Breast epithelium (tissue), 4 donors: ENCODE data around the gene SLC25A41. TPM values are rescaled to one million over a fixed set of nuclear protein-coding genes. Genes with fewer than 3 reads are reported as not detected.

Experiments used
- DNase-seq, 2 donors: peaks; one replicate each; pipeline ENCODE4 v3.0.0-alpha.2; 2019; ENCODE audit warnings: low spot score in 2 of 2
- H3K27ac ChIP-seq, 2 donors: fragments of 200-600 bp; sonication (generic) in 1 of 2; one replicate each; pipeline ENCODE4 v1.5.1; 2016 to 2019; ENCODE audit warnings: mild to moderate bottlenecking in 1 of 2
- H3K27me3 ChIP-seq, 2 donors: fragments of 200-600 bp; sonication (generic) in 1 of 2; one replicate each; pipeline versions ENCODE4 v1.5.1 to v1.6.0; 2017 to 2019; ENCODE audit warnings: control low read depth in 1 of 2, mild to moderate bottlenecking in 1 of 2
- H3K36me3 ChIP-seq: fragments of 200-600 bp; one replicate; pipeline ENCODE4 v1.5.1; 2019
- H3K4me1 ChIP-seq, 2 donors: fragments of 200-600 bp; sonication (generic); one replicate each; pipeline ENCODE4 v1.5.1; 2016 to 2019; ENCODE audit warnings: control low read depth in 1 of 2
- H3K4me3 ChIP-seq, 3 donors: fragments of 200-600 bp; sonication (generic); 1 replicate in 2 of 3; 2 replicates in 1 of 3; pipeline ENCODE4 v1.5.1; 2016 to 2019; ENCODE audit warnings: mild to moderate bottlenecking in 3 of 3, moderate library complexity in 2 of 3
- H3K9me3 ChIP-seq, 2 donors: fragments of 200-600 bp; sonication (generic) in 1 of 2; one replicate each; pipeline ENCODE4 v1.5.1; 2016 to 2019; ENCODE audit warnings: control low read depth in 1 of 2
- POLR2A ChIP-seq: fragments of 450-650 bp; IDR thresholded peaks from one replicate; pipeline ENCODE4 v1.6.1; 2016; ENCODE audit warnings: antibody characterized with exemption, mild to moderate bottlenecking, moderate library complexity
- POLR2AphosphoS5 ChIP-seq, 3 donors: sonication (generic); formaldehyde crosslinking; IDR thresholded peaks; one replicate each; pipeline ENCODE4 v1.6.1; 2017; ENCODE audit warnings: antibody characterized with exemption in 3 of 3
- intact Hi-C: fragments of 100-400 bp; cut with DNase I; formaldehyde crosslinking; loops from one replicate; pipeline ENCODE4 v1.15.1; 2023; ENCODE audit warnings: low total_unique reads
- total RNA-seq, 3 donors: library from RNA; depleted of rRNA; stranded (reverse); fragments of >200 nt; gene quantifications; one replicate each; pipeline ENCODE4 v1.1.0, GENCODE V29; 2016
- TF ChIP-seq, protein P1 (sequence below), 3 donors: fragments of 450-650 bp; IDR thresholded peaks; one replicate each; pipeline ENCODE4 v1.5.1; 2016 to 2017; ENCODE audit warnings: antibody characterized with exemption in 3 of 3, mild to moderate bottlenecking in 3 of 3, moderate library complexity in 3 of 3

Gene SLC25A41
- total RNA-seq, 3 donors from 2014 or later = 0.44 TPM; not detected in 2

DNA sequence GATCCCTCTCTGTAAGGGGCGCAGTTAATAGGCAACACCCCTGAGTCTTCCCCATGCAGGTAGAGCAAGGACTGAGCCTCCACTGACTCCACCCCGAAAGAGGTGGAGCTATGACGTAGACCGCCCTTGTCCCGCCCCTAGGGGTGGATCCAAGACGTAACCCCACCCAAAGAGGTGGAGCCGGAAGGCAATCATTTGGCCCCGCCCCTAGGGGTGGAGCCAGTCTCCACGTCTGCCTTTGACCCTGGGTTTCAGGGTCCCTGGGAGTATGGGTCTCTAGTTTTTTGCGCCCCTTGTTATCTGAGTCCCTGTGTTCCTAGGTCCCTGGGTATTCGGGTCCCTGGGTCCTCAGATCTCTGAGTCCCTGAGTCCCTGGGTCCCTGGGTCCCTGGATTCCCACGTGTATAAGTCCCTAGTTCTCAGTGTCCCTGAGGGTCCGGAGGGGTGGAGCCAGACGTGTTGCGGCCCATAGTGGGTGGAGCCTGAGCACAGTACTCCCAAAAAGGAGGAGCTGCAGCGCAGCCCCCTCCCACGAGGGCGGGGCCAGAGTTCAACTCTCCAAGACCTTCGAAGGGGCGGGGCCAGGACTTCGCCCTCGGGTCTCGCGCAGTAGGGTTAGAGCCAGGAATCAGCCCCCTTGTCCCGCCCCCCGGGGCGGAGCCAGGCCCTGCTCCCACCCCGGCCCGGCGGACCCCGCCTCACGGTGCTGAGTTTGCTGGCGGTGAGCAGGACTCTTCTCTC lies 42.8 kb upstream of the SLC25A41 start:
- intact Hi-C loops = no loop called here
- H3K4me3 ChIP-seq = peak overlapping the region in 2 of 3 donors; percentile 42 to 56
- no peaks in the 10 kb centered on the region for H3K9me3 ChIP-seq
- no peaks in the 10 kb centered on the region for H3K36me3 ChIP-seq
- peak in 1 of 2 donors; percentile 51 for DNase-seq
- H3K27me3 ChIP-seq = peaks cover 0 to 23% of the 10 kb centered on the region in 2 donors
- TF ChIP-seq POLR2AphosphoS5 (IDR thresholded peaks at IDR 0.05) (no peak), POLR2A (no peak)
- H3K4me1 ChIP-seq = peaks cover 0 to 5% of the 10 kb centered on the region in 2 donors
- H3K27ac ChIP-seq = no peak overlapping the region

DNA sequence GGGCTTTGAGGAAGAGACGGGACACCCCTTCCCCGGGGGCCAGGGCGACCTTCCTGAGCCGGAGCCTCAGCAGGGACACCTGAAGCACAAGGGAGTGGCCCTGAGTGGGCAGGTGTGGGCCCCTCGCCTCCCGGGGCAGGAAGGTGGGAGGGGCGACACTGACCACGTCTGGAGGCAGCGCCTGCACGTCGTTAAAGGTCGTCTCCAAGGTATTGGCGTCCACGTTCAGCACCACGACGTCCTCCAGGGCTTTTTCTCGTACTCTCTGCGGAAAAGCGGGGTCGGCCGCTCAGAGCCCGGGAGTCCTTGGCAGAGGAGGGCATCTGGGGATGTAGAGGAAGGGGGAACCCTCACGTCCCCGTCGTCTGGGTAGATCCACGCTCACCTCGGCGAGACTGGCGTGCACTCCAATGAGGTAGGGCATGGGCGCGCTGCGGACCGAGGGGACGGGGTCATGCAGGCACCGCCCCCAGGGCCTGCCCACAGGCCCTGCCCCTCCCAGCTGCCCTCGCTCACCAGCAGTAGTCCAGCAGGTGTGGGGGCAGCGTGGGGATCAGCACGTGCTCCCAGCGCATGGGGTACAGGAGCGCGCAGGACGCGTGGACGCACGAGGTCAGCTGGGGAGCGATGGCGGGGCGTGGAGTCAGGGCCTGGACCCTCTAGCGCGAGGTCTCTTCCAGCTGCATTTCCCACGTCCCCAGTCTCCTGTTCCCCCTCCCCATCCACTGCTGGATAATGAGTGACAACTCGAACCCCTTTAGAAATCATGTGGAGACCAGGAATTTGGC lies 42.0 kb upstream of the SLC25A41 start:
- TF ChIP-seq, protein P1, sequence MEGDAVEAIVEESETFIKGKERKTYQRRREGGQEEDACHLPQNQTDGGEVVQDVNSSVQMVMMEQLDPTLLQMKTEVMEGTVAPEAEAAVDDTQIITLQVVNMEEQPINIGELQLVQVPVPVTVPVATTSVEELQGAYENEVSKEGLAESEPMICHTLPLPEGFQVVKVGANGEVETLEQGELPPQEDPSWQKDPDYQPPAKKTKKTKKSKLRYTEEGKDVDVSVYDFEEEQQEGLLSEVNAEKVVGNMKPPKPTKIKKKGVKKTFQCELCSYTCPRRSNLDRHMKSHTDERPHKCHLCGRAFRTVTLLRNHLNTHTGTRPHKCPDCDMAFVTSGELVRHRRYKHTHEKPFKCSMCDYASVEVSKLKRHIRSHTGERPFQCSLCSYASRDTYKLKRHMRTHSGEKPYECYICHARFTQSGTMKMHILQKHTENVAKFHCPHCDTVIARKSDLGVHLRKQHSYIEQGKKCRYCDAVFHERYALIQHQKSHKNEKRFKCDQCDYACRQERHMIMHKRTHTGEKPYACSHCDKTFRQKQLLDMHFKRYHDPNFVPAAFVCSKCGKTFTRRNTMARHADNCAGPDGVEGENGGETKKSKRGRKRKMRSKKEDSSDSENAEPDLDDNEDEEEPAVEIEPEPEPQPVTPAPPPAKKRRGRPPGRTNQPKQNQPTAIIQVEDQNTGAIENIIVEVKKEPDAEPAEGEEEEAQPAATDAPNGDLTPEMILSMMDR (IDR thresholded peaks at IDR 0.05) = no peak
- no peak for TF ChIP-seq POLR2AphosphoS5 (IDR thresholded peaks at IDR 0.05)
- no peak for TF ChIP-seq POLR2A
- DNase-seq = no peak
- Histone ChIP-seq H3K4me3 (peak overlapping the region in 2 of 3 donors; percentile 42 to 56), H3K27ac (no peak overlapping the region), H3K36me3 (no peaks in the 10 kb centered on the region), H3K4me1 (peaks cover 0 to 5% of the 10 kb centered on the region in 2 donors), H3K27me3 (peaks cover 0 to 23% of the 10 kb centered on the region in 2 donors), H3K9me3 (no peaks in the 10 kb centered on the region)
- intact Hi-C loops = no loop called here

DNA sequence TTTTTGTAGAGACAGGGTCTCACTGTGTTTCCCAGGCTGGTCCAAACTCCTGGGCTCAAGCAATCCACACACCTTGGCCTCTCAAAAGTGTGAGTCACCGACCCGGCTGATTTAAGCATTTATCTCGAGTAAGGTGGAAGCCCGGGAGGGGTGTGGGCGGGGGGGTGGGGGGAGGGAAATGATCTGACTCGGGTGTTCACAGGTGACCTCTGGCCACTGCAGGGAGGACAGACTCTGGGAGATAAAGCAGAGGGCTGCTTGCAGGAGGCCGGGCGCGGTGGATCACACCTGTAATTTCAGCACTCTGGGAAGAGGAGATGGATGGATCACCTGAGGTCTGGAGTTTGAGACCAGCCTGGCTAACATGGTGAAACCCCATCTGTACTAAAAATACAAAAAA lies 40.1 kb upstream of the SLC25A41 start:
- Histone ChIP-seq H3K4me3 (no peak overlapping the region), H3K36me3 (no peaks in the 10 kb centered on the region), H3K4me1 (peaks cover 0 to 5% of the 10 kb centered on the region in 2 donors), H3K27ac (no peak overlapping the region), H3K27me3 (peaks cover 0 to 23% of the 10 kb centered on the region in 2 donors), H3K9me3 (no peaks in the 10 kb centered on the region)
- no peak for DNase-seq
- TF ChIP-seq, protein P1 (IDR thresholded peaks at IDR 0.05) = no peak
- TF ChIP-seq POLR2A (no peak), POLR2AphosphoS5 (IDR thresholded peaks at IDR 0.05) (no peak)
- intact Hi-C loops = no loop called here

DNA sequence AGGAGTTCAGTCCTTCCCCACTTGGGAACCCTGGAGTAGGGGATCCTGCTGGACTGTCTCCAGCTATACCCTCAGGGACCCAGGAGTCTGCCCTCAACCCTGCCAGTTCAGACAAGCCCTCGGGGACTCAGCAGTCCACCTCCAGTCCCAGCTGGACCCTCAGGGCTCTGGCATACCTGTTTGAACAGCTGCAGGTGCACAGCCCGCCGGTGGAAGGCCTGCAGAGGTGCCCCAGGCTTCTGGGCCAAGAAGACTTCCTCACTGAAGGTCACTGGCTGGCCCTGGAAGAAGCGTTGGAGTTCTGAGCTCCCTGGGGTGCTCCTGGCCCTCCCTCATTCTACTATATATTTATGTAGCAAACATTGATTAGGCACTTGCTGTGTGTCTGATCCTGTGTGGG lies 39.1 kb upstream of the SLC25A41 start:
- H3K9me3 ChIP-seq = no peaks in the 10 kb centered on the region
- H3K36me3 ChIP-seq = no peaks in the 10 kb centered on the region
- no peak for DNase-seq
- H3K4me1 ChIP-seq = peaks cover 0 to 5% of the 10 kb centered on the region in 2 donors
- intact Hi-C loops = no loop called here
- no peak overlapping the region for H3K27ac ChIP-seq
- no peak overlapping the region for H3K4me3 ChIP-seq
- TF ChIP-seq POLR2A = no peak
- no peak for TF ChIP-seq POLR2AphosphoS5 (IDR thresholded peaks at IDR 0.05)
- peaks cover 0 to 23% of the 10 kb centered on the region in 2 donors for H3K27me3 ChIP-seq

DNA sequence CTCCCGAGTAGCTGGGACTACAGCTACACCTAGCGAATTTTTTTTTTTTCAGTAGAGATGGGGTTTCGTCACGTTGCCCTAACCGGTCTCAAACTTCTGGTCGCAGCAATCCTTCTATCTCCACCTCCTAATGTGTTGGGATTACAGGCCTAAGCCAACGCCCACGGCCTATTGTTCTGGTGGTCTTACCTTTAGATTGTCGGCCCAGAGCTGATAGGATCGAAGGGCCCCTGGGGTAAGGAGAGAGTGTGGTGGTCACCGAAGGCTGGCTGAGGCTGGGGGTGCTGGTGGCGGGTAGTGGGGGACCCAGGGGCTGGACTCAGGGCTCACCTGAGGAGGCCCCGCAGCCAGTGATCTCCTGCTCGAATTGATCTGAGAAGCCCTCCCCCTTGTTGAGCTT lies 37.5 kb upstream of the SLC25A41 start:
- Histone ChIP-seq H3K9me3 (no peaks in the 10 kb centered on the region), H3K27me3 (peaks cover 0 to 14% of the 10 kb centered on the region in 2 donors), H3K4me3 (no peak overlapping the region), H3K27ac (no peak overlapping the region), H3K36me3 (no peaks in the 10 kb centered on the region), H3K4me1 (peaks cover 0 to 5% of the 10 kb centered on the region in 2 donors)
- no peak for DNase-seq
- intact Hi-C loops = no loop called here
- TF ChIP-seq, protein P1 (IDR thresholded peaks at IDR 0.05) = no peak
- no peak for TF ChIP-seq POLR2A
- TF ChIP-seq POLR2AphosphoS5 (IDR thresholded peaks at IDR 0.05) = no peak

DNA sequence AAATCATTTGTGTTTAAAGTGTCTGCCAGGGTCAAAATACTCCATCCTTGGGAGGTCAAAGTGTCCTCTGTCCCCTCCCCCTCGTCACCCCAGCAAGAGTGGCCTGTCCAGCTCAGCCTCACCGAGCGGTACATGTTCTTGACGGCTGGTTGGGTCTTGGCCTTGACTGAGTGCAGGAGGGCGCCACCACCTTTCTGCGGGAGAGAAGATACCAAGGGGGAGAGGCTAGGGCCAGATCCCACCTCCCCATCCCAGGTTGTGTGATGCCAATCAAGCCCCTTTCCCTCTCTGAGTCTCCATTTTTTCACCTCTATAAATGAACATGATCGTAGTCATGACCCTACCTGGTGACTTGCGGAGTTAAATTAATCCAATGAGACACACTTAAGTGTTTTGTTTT lies 36.6 kb upstream of the SLC25A41 start:
- H3K9me3 ChIP-seq = no peaks in the 10 kb centered on the region
- no peak for TF ChIP-seq POLR2AphosphoS5 (IDR thresholded peaks at IDR 0.05)
- TF ChIP-seq POLR2A = no peak
- TF ChIP-seq, protein P1 (IDR thresholded peaks at IDR 0.05) = no peak
- H3K4me3 ChIP-seq = no peak overlapping the region
- H3K27ac ChIP-seq = no peak overlapping the region
- intact Hi-C loops = no loop called here
- no peaks in the 10 kb centered on the region for H3K4me1 ChIP-seq
- H3K36me3 ChIP-seq = no peaks in the 10 kb centered on the region
- DNase-seq = no peak
- H3K27me3 ChIP-seq = peaks cover 0 to 5% of the 10 kb centered on the region in 2 donors
